A673 (cell line): Measurements from ENCODE around the gene MS4A18. TPM values are rescaled to one million over a fixed set of nuclear protein-coding genes. Genes with fewer than 3 reads are reported as not detected.

Experiments used
- BruUV-seq: library from RNA; stranded (reverse); fragments of 400-500 nt; replicated peaks from 2 replicates; lab custom pipeline; 2021; lab: Mats Ljungman, UMichigan
- CTCF ChIA-PET: fragments of 300-600 bp; sonication (Branson Sonifier 250); formaldehyde crosslinking; loops from one replicate; lab custom pipeline; 2022; ENCODE audit warnings: antibody characterized with exemption; lab: Charles Lee
- POLR2A ChIA-PET: fragments of 300-600 bp; sonication (Branson Sonifier 250); formaldehyde crosslinking; loops from one replicate; lab custom pipeline; 2022; ENCODE audit warnings: antibody characterized with exemption; ENCODE audit not compliant: low non-redundant PET; lab: Charles Lee
- DNase-seq: peaks from one replicate; pipeline ENCODE4 v3.0.0-alpha.2; 2015; ENCODE audit warnings: low spot score
- H3K27ac ChIP-seq: fragments of 200-600 bp; sonication (generic); 2 replicates; pipeline ENCODE4 v1.5.1; 2016; ENCODE audit warnings: mixed run types, low read depth, mild to moderate bottlenecking, mixed read lengths, antibody characterized with exemption, low read length; ENCODE audit not compliant: poor library complexity, severe bottlenecking
- H3K27me3 ChIP-seq: fragments of 200-600 bp; sonication (generic); replicated peaks from 2 replicates; pipeline ENCODE4 v1.6.1; 2017; ENCODE audit warnings: mixed run types, low read depth, mild to moderate bottlenecking, mixed read lengths, antibody characterized with exemption, low read length; ENCODE audit not compliant: insufficient read depth, poor library complexity
- H3K36me3 ChIP-seq: fragments of 200-600 bp; sonication (generic); 2 replicates; pipeline ENCODE4 v1.6.1; 2016; ENCODE audit warnings: mixed run types, mild to moderate bottlenecking, mixed read lengths, antibody characterized with exemption, low read length; ENCODE audit not compliant: insufficient read depth, poor library complexity, severe bottlenecking
- H3K4me1 ChIP-seq: fragments of 200-600 bp; sonication (generic); 2 replicates; pipeline ENCODE4 v1.6.1; 2017; ENCODE audit warnings: mixed run types, mild to moderate bottlenecking, mixed read lengths, antibody characterized with exemption, low read length; ENCODE audit not compliant: insufficient read depth, poor library complexity, severe bottlenecking
- H3K4me3 ChIP-seq: fragments of 200-600 bp; sonication (generic); 2 replicates; pipeline ENCODE4 v1.5.1; 2016; ENCODE audit warnings: low read depth, mixed run types, mild to moderate bottlenecking, mixed read lengths, low read length; ENCODE audit not compliant: poor library complexity, severe bottlenecking
- H3K9me3 ChIP-seq: fragments of 200-600 bp; sonication (generic); 2 replicates; pipeline ENCODE4 v1.6.1; 2016; ENCODE audit warnings: mixed run types, low read depth, mild to moderate bottlenecking, mixed read lengths, antibody characterized with exemption, low read length; ENCODE audit not compliant: poor library complexity, severe bottlenecking
- CTCF ChIP-seq: fragments of 300-800, 200-600 bp; sonication (generic); conservative IDR thresholded peaks from 2 replicates; pipeline ENCODE4 v1.5.1; 2017; ENCODE audit warnings: low read depth, mild to moderate bottlenecking, antibody characterized with exemption, low read length, moderate library complexity, mixed read lengths
- EZH2 ChIP-seq: fragments of 200-600 bp; sonication (generic); IDR thresholded peaks from 2 replicates; pipeline ENCODE4 v1.6.1; 2017; ENCODE audit warnings: borderline replicate concordance, low read depth, mild to moderate bottlenecking, mixed read lengths, antibody characterized with exemption, low read length; ENCODE audit not compliant: poor library complexity, severe bottlenecking
- intact Hi-C: fragments of 100-400 bp; cut with micrococcal nuclease; formaldehyde crosslinking; loops from one replicate; pipeline ENCODE4 v1.10.0; 2022; ENCODE audit not compliant: unreplicated experiment
- total RNA-seq: library from RNA; stranded (reverse); gene quantifications from 2 replicates; pipeline ENCODE4 v1.2.3, GENCODE V29; 2021

The MS4A18 gene
- total RNA-seq, 1 experiment from 2014 or later: not detected

- TF ChIP-seq CTCF: no peak
- no peak for TF ChIP-seq EZH2
- peaks cover 22% of the 10 kb centered on the region for H3K27me3 ChIP-seq
- H3K36me3 ChIP-seq: no peaks in the 10 kb centered on the region
- intact Hi-C loops: no loop called here
- no peak overlapping the region for H3K4me3 ChIP-seq
- POLR2A ChIA-PET: no interaction called here
- CTCF ChIA-PET: no interaction called here
- no TSS peak for BruUV-seq
- H3K9me3 ChIP-seq: no peaks in the 10 kb centered on the region
- no peaks in the 10 kb centered on the region for H3K4me1 ChIP-seq
- DNase-seq: no peak
- H3K27ac ChIP-seq: no peak overlapping the region
Measured at GRCh38 chr11:60740573-60740972, 16.1 kb downstream of the MS4A18 start.

GRCh38 chr11:60741421-60741820 lies 16.9 kb downstream of the MS4A18 start:
- H3K4me1 ChIP-seq: no peaks in the 10 kb centered on the region
- intact Hi-C loops: no loop called here
- no peak overlapping the region for H3K4me3 ChIP-seq
- H3K36me3 ChIP-seq: no peaks in the 10 kb centered on the region
- POLR2A ChIA-PET: no interaction called here
- TF ChIP-seq EZH2: no peak
- no peak for DNase-seq
- no peaks in the 10 kb centered on the region for H3K9me3 ChIP-seq
- BruUV-seq: no TSS peak
- CTCF ChIA-PET: no interaction called here
- H3K27me3 ChIP-seq: peaks cover 22% of the 10 kb centered on the region
- no peak overlapping the region for H3K27ac ChIP-seq

- no TSS peak for BruUV-seq
Measured at GRCh38 chr11:60743058-60743457, 18.5 kb downstream of the MS4A18 start.

More at GRCh38 chr11:60743058-60743457, 18.5 kb downstream of the MS4A18 start:
- CTCF ChIA-PET: no interaction called here
- Histone ChIP-seq H3K9me3 (no peaks in the 10 kb centered on the region), H3K4me3 (no peak overlapping the region), H3K27me3 (peaks cover 15% of the 10 kb centered on the region), H3K27ac (no peak overlapping the region), H3K4me1 (no peaks in the 10 kb centered on the region), H3K36me3 (no peaks in the 10 kb centered on the region)
- POLR2A ChIA-PET: no interaction called here
- TF ChIP-seq EZH2: no peak
- TF ChIP-seq CTCF: no peak
- DNase-seq: no peak
- intact Hi-C loops: no loop called here
